ENCODE results near the gene RGS3. TPM values are rescaled to one million over a fixed set of nuclear protein-coding genes. Genes with fewer than 3 reads are reported as not detected.
A peak's percentile ranks its signal among the peaks of the same experiment; 100 is the strongest.

The RGS3 gene
- total RNA-seq, 1 donor, result 77.4 TPM

DNA sequence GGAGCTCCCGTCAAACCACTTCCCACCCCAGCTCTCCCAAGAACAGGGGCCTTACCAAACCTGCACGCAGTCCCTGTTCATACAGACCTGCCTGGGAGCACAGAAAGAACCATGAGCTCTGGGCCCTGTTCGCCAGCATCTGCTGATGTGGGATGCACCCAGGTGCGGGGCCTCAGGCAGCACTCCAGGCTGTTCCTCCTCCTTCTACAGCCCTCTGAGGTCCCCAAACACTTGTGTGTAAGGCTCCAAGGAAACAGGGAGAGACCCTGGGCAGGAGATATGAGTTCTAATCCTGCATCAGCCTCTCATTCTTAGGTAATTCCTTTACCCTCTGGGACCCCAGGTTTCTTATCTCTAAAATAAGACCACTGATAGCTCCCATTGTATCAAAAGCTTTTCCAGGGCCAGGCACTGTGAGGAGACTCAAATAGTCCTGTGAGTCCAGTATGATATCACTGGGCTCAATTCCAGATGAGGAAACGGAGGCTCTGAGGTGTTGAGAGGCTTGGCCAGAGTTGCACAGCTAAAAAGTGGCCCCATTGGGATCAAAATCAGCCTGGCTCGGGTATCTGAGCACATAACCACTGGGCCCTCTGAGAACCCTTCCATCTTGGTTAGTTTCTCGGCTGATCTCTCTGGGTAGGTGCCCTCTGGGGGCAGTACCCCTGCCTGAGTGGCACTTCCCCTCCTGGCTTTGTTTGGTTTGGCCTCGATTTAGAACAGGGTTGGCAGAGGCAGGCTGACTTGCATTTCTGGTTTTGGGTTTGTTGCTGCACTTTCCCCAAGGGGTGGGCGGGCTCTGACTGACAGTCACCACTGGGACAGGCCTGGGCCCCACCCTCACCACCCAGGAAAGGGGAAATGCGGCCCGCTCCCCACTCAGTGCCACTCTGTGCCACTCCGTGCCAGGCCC, 116.8 kb downstream of the RGS3 start:
- no peaks in the 10 kb centered on the region for H3K9me3 ChIP-seq (ENCODE audit: low read depth, low read length)
- TF ChIP-seq, protein P1, sequence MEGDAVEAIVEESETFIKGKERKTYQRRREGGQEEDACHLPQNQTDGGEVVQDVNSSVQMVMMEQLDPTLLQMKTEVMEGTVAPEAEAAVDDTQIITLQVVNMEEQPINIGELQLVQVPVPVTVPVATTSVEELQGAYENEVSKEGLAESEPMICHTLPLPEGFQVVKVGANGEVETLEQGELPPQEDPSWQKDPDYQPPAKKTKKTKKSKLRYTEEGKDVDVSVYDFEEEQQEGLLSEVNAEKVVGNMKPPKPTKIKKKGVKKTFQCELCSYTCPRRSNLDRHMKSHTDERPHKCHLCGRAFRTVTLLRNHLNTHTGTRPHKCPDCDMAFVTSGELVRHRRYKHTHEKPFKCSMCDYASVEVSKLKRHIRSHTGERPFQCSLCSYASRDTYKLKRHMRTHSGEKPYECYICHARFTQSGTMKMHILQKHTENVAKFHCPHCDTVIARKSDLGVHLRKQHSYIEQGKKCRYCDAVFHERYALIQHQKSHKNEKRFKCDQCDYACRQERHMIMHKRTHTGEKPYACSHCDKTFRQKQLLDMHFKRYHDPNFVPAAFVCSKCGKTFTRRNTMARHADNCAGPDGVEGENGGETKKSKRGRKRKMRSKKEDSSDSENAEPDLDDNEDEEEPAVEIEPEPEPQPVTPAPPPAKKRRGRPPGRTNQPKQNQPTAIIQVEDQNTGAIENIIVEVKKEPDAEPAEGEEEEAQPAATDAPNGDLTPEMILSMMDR (IDR thresholded peaks at IDR 0.05; ENCODE audit: extremely low read depth, low read depth, low read length), result no peak
- peaks cover 51% of the 10 kb centered on the region for H3K4me1 ChIP-seq (ENCODE audit: insufficient read depth, low read length)
- H3K79me2 ChIP-seq (ENCODE audit: insufficient read depth, low read length), result peaks cover 23% of the 10 kb centered on the region
- peaks cover 23% of the 10 kb centered on the region for H3K36me3 ChIP-seq (ENCODE audit: insufficient read depth, low read length)
- peak; percentile 90 for DNase-seq (ENCODE audit: insufficient read length, low spot score, missing footprints)
- peak overlapping the region; percentile 54 for H3K4me2 ChIP-seq (ENCODE audit: insufficient read depth, low read length)
- no peaks in the 10 kb centered on the region for H4K20me1 ChIP-seq (ENCODE audit: insufficient read depth, low read length)
- no peak overlapping the region for H3K4me3 ChIP-seq (ENCODE audit: insufficient read depth, low read length)
- no peaks in the 10 kb centered on the region for H3K27me3 ChIP-seq (ENCODE audit: insufficient read depth, low read length)
- peak overlapping the region; percentile 60 for H3K27ac ChIP-seq (ENCODE audit: low read depth, low read length)
- H2AFZ ChIP-seq (ENCODE audit: low read length), result no peak overlapping the region

DNA sequence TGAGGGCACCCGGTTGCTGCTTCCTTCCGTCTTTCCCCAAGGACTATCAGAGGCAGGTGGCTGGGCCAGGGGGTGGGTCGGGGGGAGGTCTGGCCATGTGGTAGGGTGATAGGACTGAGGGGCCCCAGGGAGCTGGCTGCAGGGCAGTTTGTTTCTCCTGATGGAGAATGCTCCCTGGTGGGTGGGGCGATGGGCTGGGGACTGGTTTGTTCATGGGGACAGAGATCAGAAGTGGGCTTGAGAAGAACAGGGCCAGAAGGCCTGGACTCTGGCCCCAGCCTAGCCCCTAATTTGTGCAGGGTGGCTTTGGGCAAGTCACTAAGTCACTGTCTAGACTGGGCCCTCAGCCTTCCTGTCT, 117.4 kb downstream of the RGS3 start:
- TF ChIP-seq, protein P1 (IDR thresholded peaks at IDR 0.05; ENCODE audit: extremely low read depth, low read depth, low read length), result no peak
- Histone ChIP-seq H3K4me2 (ENCODE audit: insufficient read depth, low read length) (peak overlapping the region; percentile 70), H3K79me2 (ENCODE audit: insufficient read depth, low read length) (peaks cover 18% of the 10 kb centered on the region), H3K27ac (ENCODE audit: low read depth, low read length) (peak overlapping the region; percentile 60), H4K20me1 (ENCODE audit: insufficient read depth, low read length) (no peaks in the 10 kb centered on the region), H2AFZ (ENCODE audit: low read length) (no peak overlapping the region), H3K27me3 (ENCODE audit: insufficient read depth, low read length) (no peaks in the 10 kb centered on the region), H3K4me1 (ENCODE audit: insufficient read depth, low read length) (peaks cover 51% of the 10 kb centered on the region), H3K36me3 (ENCODE audit: insufficient read depth, low read length) (peaks cover 23% of the 10 kb centered on the region), H3K4me3 (ENCODE audit: insufficient read depth, low read length) (no peak overlapping the region), H3K9me3 (ENCODE audit: low read depth, low read length) (no peaks in the 10 kb centered on the region)
- DNase-seq (ENCODE audit: insufficient read length, low spot score, missing footprints), result peak; percentile 63

- peaks cover 14% of the 10 kb centered on the region for H3K79me2 ChIP-seq (ENCODE audit: insufficient read depth, low read length)
- H3K36me3 ChIP-seq (ENCODE audit: insufficient read depth, low read length), result peaks cover 30% of the 10 kb centered on the region
- DNase-seq (ENCODE audit: insufficient read length, low spot score, missing footprints), result peak; percentile 95
- peak overlapping the region; percentile 63 for H2AFZ ChIP-seq (ENCODE audit: low read length)
- peak overlapping the region; percentile 45 for H3K4me3 ChIP-seq (ENCODE audit: insufficient read depth, low read length)
- TF ChIP-seq, protein P1 (IDR thresholded peaks at IDR 0.05; ENCODE audit: extremely low read depth, low read depth, low read length), result peak; percentile 35
- no peaks in the 10 kb centered on the region for H4K20me1 ChIP-seq (ENCODE audit: insufficient read depth, low read length)
- H3K27ac ChIP-seq (ENCODE audit: low read depth, low read length), result peak overlapping the region; percentile 27
- no peaks in the 10 kb centered on the region for H3K9me3 ChIP-seq (ENCODE audit: low read depth, low read length)
- peak overlapping the region; percentile 70 for H3K4me2 ChIP-seq (ENCODE audit: insufficient read depth, low read length)
- H3K27me3 ChIP-seq (ENCODE audit: insufficient read depth, low read length), result no peaks in the 10 kb centered on the region
- peaks cover 51% of the 10 kb centered on the region for H3K4me1 ChIP-seq (ENCODE audit: insufficient read depth, low read length)
These were observed 118.6 kb downstream of the RGS3 start for GRCh38 chr9:113581865-113582697.

Data from osteoblast (primary cell).